ENCODE data around the gene MGAT3.

GRCh38 chr22:39409516-39410029, 47.2 kb upstream of the MGAT3 start:
- no peak for TF ChIP-seq FOXK2 (IDR thresholded peaks at IDR 0.05)
- TF ChIP-seq FOXA1 (IDR thresholded peaks at IDR 0.05), result no peak
- TF ChIP-seq BHLHE40 (IDR thresholded peaks at IDR 0.05; ENCODE audit: borderline replicate concordance), result no peak
- no peak for TF ChIP-seq FOXM1 (IDR thresholded peaks at IDR 0.05; ENCODE audit: borderline replicate concordance)
- TF ChIP-seq ARNT (IDR thresholded peaks at IDR 0.05), result no peak
